H1 (cell line): ENCODE results near the gene COMP. TPM values are rescaled to one million over a fixed set of nuclear protein-coding genes. Genes with fewer than 3 reads are reported as not detected.

ENCODE experiments used
- CTCF ChIA-PET: fragments of 300-600 bp; sonication (Branson Sonifier 250); formaldehyde crosslinking; loops from one replicate; lab custom pipeline; 2021; ENCODE audit not compliant: partially characterized antibody; lab: Charles Lee
- POLR2A ChIA-PET: fragments of 300-600 bp; sonication (Branson Sonifier 250); formaldehyde crosslinking; loops from one replicate; lab custom pipeline; 2021; ENCODE audit warnings: inconsistent platforms; ENCODE audit not compliant: partially characterized antibody; lab: Charles Lee
- DNase-seq, 2 experiments: peaks; one replicate each; pipeline versions ENCODE4 v3.0.0 to v3.0.0-alpha.2; 2010 to 2022; ENCODE audit warnings: low spot score in 2 of 2, low read depth in 1 of 2, mixed read lengths in 1 of 2
- FAIRE-seq: peaks from 2 replicates; lab custom pipeline; 2011; peaks lifted over from hg19 to GRCh38; lab: Jason Lieb, UNC
- H2AFZ ChIP-seq: 2 replicates; pipeline ENCODE4 v1.8.1; 2012; ENCODE audit warnings: low read length, inconsistent platforms
- H2AK5ac ChIP-seq: 2 replicates; pipeline ENCODE4 v1.6.1; 2013; ENCODE audit warnings: low read depth, low read length
- H2BK120ac ChIP-seq: replicated peaks from 2 replicates; pipeline ENCODE3; 2013; ENCODE audit warnings: low read depth, low read length, inconsistent platforms
- H2BK12ac ChIP-seq: 2 replicates; pipeline ENCODE4 v1.6.1; 2013; ENCODE audit warnings: low read depth, low read length
- H2BK15ac ChIP-seq: 2 replicates; pipeline ENCODE4 v1.6.1; 2013; ENCODE audit warnings: low read length
- H2BK20ac ChIP-seq: 2 replicates; pipeline ENCODE4 v1.6.1; 2013; ENCODE audit warnings: low read length
- H2BK5ac ChIP-seq: 2 replicates; pipeline ENCODE4 v1.6.1; 2013; ENCODE audit warnings: low read depth, low read length
- H3K14ac ChIP-seq: 2 replicates; pipeline ENCODE4 v1.6.1; 2013; ENCODE audit warnings: inconsistent platforms; ENCODE audit not compliant: insufficient read length
- H3K18ac ChIP-seq: 2 replicates; pipeline ENCODE4 v1.6.1; 2013; ENCODE audit warnings: low read length; ENCODE audit errors: extremely low read depth
- H3K23ac ChIP-seq: 2 replicates; pipeline ENCODE4 v1.6.1; 2013; ENCODE audit warnings: inconsistent platforms; ENCODE audit not compliant: insufficient read length
- H3K23me2 ChIP-seq: 2 replicates; pipeline ENCODE4 v1.6.1; 2013; ENCODE audit warnings: low read depth, low read length
- H3K27ac ChIP-seq: 2 replicates; pipeline ENCODE4 v1.6.1; 2011; ENCODE audit warnings: low read depth, low read length, inconsistent platforms
- H3K27me3 ChIP-seq, 4 experiments: replicated peaks in 1 of 4; 1 replicate in 1 of 4; 2 replicates in 3 of 4; pipeline versions ENCODE4 v1.6.1 to v1.8.1; 2011 to 2013; ENCODE audit warnings: low read length in 3 of 4, mild to moderate bottlenecking in 3 of 4, inconsistent platforms in 2 of 4, mixed read lengths in 2 of 4, moderate library complexity in 1 of 4; ENCODE audit not compliant: control insufficient read depth in 3 of 4, insufficient read depth in 3 of 4; ENCODE audit errors: extremely low read depth in 1 of 4
- H3K36me3 ChIP-seq, 4 experiments: 2 replicates each; pipeline versions ENCODE4 v1.6.1 to v1.8.1; 2011 to 2013; ENCODE audit warnings: mild to moderate bottlenecking in 4 of 4, low read length in 3 of 4, moderate library complexity in 2 of 4, control low read depth in 1 of 4, inconsistent platforms in 1 of 4; ENCODE audit not compliant: insufficient read depth in 4 of 4, control insufficient read depth in 2 of 4
- H3K4ac ChIP-seq: replicated peaks from 2 replicates; pipeline ENCODE3; 2013; ENCODE audit warnings: low read length, low read depth, mixed read lengths, inconsistent platforms; ENCODE audit not compliant: insufficient read length
- H3K4me1 ChIP-seq, 4 experiments: replicated peaks in 1 of 4; 1 replicate in 1 of 4; 2 replicates in 3 of 4; pipeline versions ENCODE4 v1.6.1 to v1.8.1; 2011 to 2013; ENCODE audit warnings: low read length in 3 of 4, inconsistent platforms in 2 of 4, mixed read lengths in 1 of 4; ENCODE audit not compliant: insufficient read depth in 4 of 4, control insufficient read depth in 3 of 4
- H3K4me2 ChIP-seq, 2 experiments: 2 replicates each; pipeline versions ENCODE4 v1.6.1 to v1.8.1; 2011 to 2013; ENCODE audit warnings: low read depth in 2 of 2, low read length in 2 of 2, control low read depth in 1 of 2, inconsistent platforms in 1 of 2, mild to moderate bottlenecking in 1 of 2; ENCODE audit not compliant: insufficient read depth in 1 of 2
- H3K4me3 ChIP-seq, 4 experiments: fragments of 200-600, 300-600 bp in 1 of 4; sonication (generic), shearing (Covaris generic), sonication (Bioruptor Twin) in 1 of 4; 2 replicates each; pipeline versions ENCODE4 v1.5.1 to v1.8.1; 2011 to 2016; ENCODE audit warnings: low read length in 4 of 4, low read depth in 3 of 4, control low read depth in 2 of 4, inconsistent platforms in 2 of 4, mild to moderate bottlenecking in 2 of 4, mixed read lengths in 1 of 4, moderate library complexity in 1 of 4; ENCODE audit not compliant: insufficient read depth in 2 of 4; ENCODE audit errors: extremely low read depth in 1 of 4
- H3K56ac ChIP-seq: replicated peaks from 2 replicates; pipeline ENCODE3; 2013; ENCODE audit warnings: low read depth, mild to moderate bottlenecking, mixed read lengths, low read length, inconsistent platforms; ENCODE audit not compliant: insufficient read length
- H3K79me1 ChIP-seq: 2 replicates; pipeline ENCODE4 v1.6.1; 2013; ENCODE audit warnings: low read depth, low read length, control low read depth
- H3K79me2 ChIP-seq, 2 experiments: 2 replicates each; pipeline versions ENCODE4 v1.6.1 to v1.8.1; 2012 to 2013; ENCODE audit warnings: low read length in 2 of 2, mild to moderate bottlenecking in 2 of 2, inconsistent platforms in 1 of 2; ENCODE audit not compliant: insufficient read depth in 2 of 2, control insufficient read depth in 1 of 2
- H3K9ac ChIP-seq, 4 experiments: replicated peaks in 1 of 4; 1 replicate in 1 of 4; 2 replicates in 3 of 4; pipeline versions ENCODE4 v1.6.1 to v1.8.1; 2011 to 2013; ENCODE audit warnings: low read depth in 3 of 4, low read length in 3 of 4, control low read depth in 2 of 4, mild to moderate bottlenecking in 2 of 4, moderate library complexity in 2 of 4, inconsistent platforms in 1 of 4; ENCODE audit errors: extremely low read depth in 1 of 4
- H3K9me3 ChIP-seq, 2 experiments: 2 replicates each; pipeline versions ENCODE4 v1.6.1 to v1.8.1; 2012 to 2013; ENCODE audit warnings: mild to moderate bottlenecking in 2 of 2, moderate library complexity in 2 of 2, control low read depth in 1 of 2, inconsistent platforms in 1 of 2, low read depth in 1 of 2, low read length in 1 of 2, mixed read lengths in 1 of 2; ENCODE audit not compliant: insufficient read depth in 2 of 2
- H4K20me1 ChIP-seq, 2 experiments: replicated peaks in 1 of 2; 2 replicates each; pipeline versions ENCODE3 to v1.8.1; 2011 to 2013; ENCODE audit warnings: inconsistent platforms in 2 of 2, low read length in 2 of 2, mild to moderate bottlenecking in 1 of 2; ENCODE audit not compliant: insufficient read depth in 2 of 2, control insufficient read depth in 1 of 2
- H4K5ac ChIP-seq: 2 replicates; pipeline ENCODE4 v1.6.1; 2013; ENCODE audit warnings: low read length, low read depth, mixed read lengths, inconsistent platforms; ENCODE audit not compliant: insufficient read length
- H4K8ac ChIP-seq: 2 replicates; pipeline ENCODE4 v1.8.0; 2013; ENCODE audit warnings: mild to moderate bottlenecking, moderate library complexity, low read length, inconsistent platforms; ENCODE audit not compliant: insufficient read depth; ENCODE audit errors: extremely low read depth
- H4K91ac ChIP-seq: replicated peaks from 2 replicates; pipeline ENCODE3; 2013; ENCODE audit warnings: low read length, mixed read lengths, inconsistent platforms; ENCODE audit not compliant: insufficient read length
- CREB1 ChIP-seq: IDR thresholded peaks from 2 replicates; pipeline ENCODE4 v1.6.1; 2012; ENCODE audit warnings: inconsistent platforms
- CTCF ChIP-seq, 3 experiments: IDR thresholded peaks; 1 replicate in 2 of 3; 2 replicates in 1 of 3; pipeline versions ENCODE4 v1.5.1 to v1.6.1; 2011; ENCODE audit warnings: low read length in 3 of 3, mild to moderate bottlenecking in 3 of 3, inconsistent platforms in 2 of 3, low read depth in 1 of 3, moderate library complexity in 1 of 3; ENCODE audit not compliant: insufficient read depth in 1 of 3; ENCODE audit errors: control extremely low read depth in 1 of 3
- RAD21 ChIP-seq, 2 experiments: IDR thresholded peaks in 1 of 2; conservative IDR thresholded peaks in 1 of 2; 2 replicates each; pipeline ENCODE4 v1.6.1; 2011; ENCODE audit warnings: low read depth in 2 of 2, low read length in 2 of 2, improper control_type of control experiment in 1 of 2, inconsistent platforms in 1 of 2, mild to moderate bottlenecking in 1 of 2, moderate library complexity in 1 of 2
- RNF2 ChIP-seq: fragments of 200-900, 300-1000 bp; sonication (generic); IDR thresholded peaks from 2 replicates; pipeline ENCODE4 v1.7.1; 2016; ENCODE audit warnings: borderline replicate concordance, low read depth, mild to moderate bottlenecking, antibody characterized with exemption, low read length; ENCODE audit not compliant: poor library complexity, severe bottlenecking; ENCODE audit errors: missing control alignments
- SP1 ChIP-seq: IDR thresholded peaks from 2 replicates; pipeline ENCODE4 v1.6.1; 2011; ENCODE audit warnings: low read depth, low read length
- TBP ChIP-seq: IDR thresholded peaks from 2 replicates; pipeline ENCODE4 v1.6.1; 2011; ENCODE audit warnings: low read depth, low read length, improper control_type of control experiment
- TEAD4 ChIP-seq: IDR thresholded peaks from 2 replicates; pipeline ENCODE4 v1.6.1; 2012; ENCODE audit warnings: low read depth, low read length, inconsistent platforms, mixed read lengths
- WGBS, 2 experiments: shearing (Covaris generic) in 1 of 2; methylation state at CpG; one replicate each; pipeline versions ENCODE4 v1.1.6 to v1.1.7; 2013 to 2015; ENCODE audit warnings: low lambda C conversion rate in 2 of 2, mixed read lengths in 2 of 2, inconsistent platforms in 1 of 2, low coverage in 1 of 2, missing lambda C conversion rate in 1 of 2; ENCODE audit not compliant: insufficient replicate concordance in 2 of 2, insufficient coverage in 1 of 2, insufficient read length in 1 of 2; ENCODE audit errors: extremely low coverage in 1 of 2, missing lambda C conversion rate in 1 of 2; 5-methylcytosine and 5-hydroxymethylcytosine counted together
- polyA plus RNA-seq, 7 experiments: library from polyadenylated mRNA; depleted of rRNA in 3 of 7; stranded (reverse) in 5 of 7; unstranded in 2 of 7; fragments of >200 nt in 5 of 7; fragments of 200-250 nt in 2 of 7; gene quantifications; 1 replicate in 5 of 7; 2 replicates in 1 of 7; 4 replicates in 1 of 7; pipeline versions ENCODE4 v1.2.1 to v1.2.3, GENCODE V29; 2011 to 2013; ENCODE audit warnings: missing spikeins in 2 of 7, mixed read lengths in 2 of 7
- total RNA-seq: library from RNA; stranded (reverse); fragmentation: NEBNext Ultra II Directional; extraction: Animal tissue kit (Norgen Biotek cat#: 25700); gene quantifications from 2 replicates; pipeline ENCODE4 v1.2.1, GENCODE V29; 2021
- TF ChIP-seq, protein P1 (sequence below): IDR thresholded peaks from 2 replicates; pipeline ENCODE4 v1.6.1; 2011; ENCODE audit warnings: low read length, improper control_type of control experiment

COMP gene
- total and polyA plus RNA-seq, 2 of the 8 experiments (the other 6 are each of a cell fraction or from before 2014, with no cell fraction given) = 0.17 TPM

DNA sequence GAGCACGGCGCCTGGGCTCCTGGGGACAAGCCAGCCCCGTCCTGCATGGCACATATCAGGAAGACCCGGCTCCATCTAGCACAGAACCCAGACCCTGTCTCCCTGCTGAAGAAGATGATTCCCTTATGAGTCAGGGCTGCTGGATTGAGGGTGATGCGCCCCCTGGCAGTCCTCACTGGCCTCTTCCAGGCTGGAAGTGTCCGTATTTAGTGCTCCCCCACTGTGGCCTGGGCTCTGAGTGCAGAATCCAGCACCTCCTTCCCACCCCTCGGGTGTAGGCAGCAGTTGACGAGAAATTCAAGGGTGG, 14.9 kb downstream of the COMP start:
- no peak for FAIRE-seq
- Histone ChIP-seq H3K4me2 (no peak overlapping the region), H3K56ac (no peak overlapping the region)

More for the DNA sequence above, 14.9 kb downstream of the COMP start:
- H3K9ac ChIP-seq = no peak overlapping the region
- ChIA-PET CTCF (interaction anchor here (0.8 to 10.9 kb wide), 7 partner anchors 21 to 287 kb away, joined by 3 to 132 read pairs (median 5); no protein-coding TSS in a partner anchor), POLR2A (interaction anchor here (0.6 to 1.5 kb wide), 3 partner anchors 11 to 71 kb away, joined by 3 to 5 read pairs (median 3); no protein-coding TSS in a partner anchor)
- no peaks in the 10 kb centered on the region for H3K23me2 ChIP-seq
- H3K27ac ChIP-seq = no peak overlapping the region
- TF ChIP-seq, protein P1, sequence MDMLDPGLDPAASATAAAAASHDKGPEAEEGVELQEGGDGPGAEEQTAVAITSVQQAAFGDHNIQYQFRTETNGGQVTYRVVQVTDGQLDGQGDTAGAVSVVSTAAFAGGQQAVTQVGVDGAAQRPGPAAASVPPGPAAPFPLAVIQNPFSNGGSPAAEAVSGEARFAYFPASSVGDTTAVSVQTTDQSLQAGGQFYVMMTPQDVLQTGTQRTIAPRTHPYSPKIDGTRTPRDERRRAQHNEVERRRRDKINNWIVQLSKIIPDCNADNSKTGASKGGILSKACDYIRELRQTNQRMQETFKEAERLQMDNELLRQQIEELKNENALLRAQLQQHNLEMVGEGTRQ = no peak
- no peak for TF ChIP-seq TBP
- TF ChIP-seq RAD21 (IDR thresholded peaks at IDR 0.05 in 1 of 2, conservative IDR thresholded peaks at IDR 0.05 in 1 of 2; ENCODE audit: low read depth in 2 of 2, low read length in 2 of 2) = peak in 1 of 2 experiments; percentile 42; a peak in 3 of 4 replicates
- peak; percentile 18 to 49 (median 43); a peak in 2 of 4 replicates for TF ChIP-seq CTCF (IDR thresholded peaks at IDR 0.05; ENCODE audit: control extremely low read depth in 1 of 3, insufficient read depth in 1 of 3, low read depth in 1 of 3, low read length in 3 of 3)
- no peak for TF ChIP-seq TEAD4
- no peak for TF ChIP-seq RNF2
- TF ChIP-seq SP1 = no peak
- TF ChIP-seq CREB1 = no peak
- H2AFZ ChIP-seq = no peak overlapping the region
- H2BK12ac ChIP-seq = no peak overlapping the region
- H2BK15ac ChIP-seq = no peak overlapping the region
- H3K4me3 ChIP-seq = no peak overlapping the region
- H3K18ac ChIP-seq = no peak overlapping the region
- H3K9me3 ChIP-seq = no peaks in the 10 kb centered on the region
- no peak for DNase-seq
- no peak overlapping the region for H4K91ac ChIP-seq
- H3K4me1 ChIP-seq = no peaks in the 10 kb centered on the region; a peak in 1 of 7 replicates
- H2BK5ac ChIP-seq = no peak overlapping the region
- H2BK20ac ChIP-seq = no peak overlapping the region
- H2BK120ac ChIP-seq = no peak overlapping the region
- peaks cover 16 to 94% (median 82%) of the 10 kb centered on the region in 4 experiments for H3K27me3 ChIP-seq
- H3K14ac ChIP-seq = no peak overlapping the region
- no peak overlapping the region for H3K23ac ChIP-seq
- H4K8ac ChIP-seq = peak overlapping the region; percentile 38; the same call in 1 of the 2 replicates
- H4K5ac ChIP-seq = no peak overlapping the region
- WGBS, 2 experiments = 68% methylated on average over 8 of the region's 8 CpGs; no CpG with 5 or more reads in 1 of the 2 experiments
- H3K36me3 ChIP-seq = no peaks in the 10 kb centered on the region
- H4K20me1 ChIP-seq = peaks cover 13 to 34% of the 10 kb centered on the region in 2 experiments
- H3K4ac ChIP-seq = no peak overlapping the region
- H3K79me1 ChIP-seq = no peaks in the 10 kb centered on the region
- no peaks in the 10 kb centered on the region for H3K79me2 ChIP-seq
- H2AK5ac ChIP-seq = no peak overlapping the region
